Osteocyte (in vitro differentiated cells): Measurements from ENCODE around the gene CSTB. TPM values are rescaled to one million over a fixed set of nuclear protein-coding genes. Genes with fewer than 3 reads are reported as not detected.
A peak's percentile ranks its signal among the peaks of the same experiment; 100 is the strongest.

Source experiments
- DNase-seq: peaks from one replicate; pipeline ENCODE4 v3.0.0; 2021; ENCODE audit warnings: mixed read lengths; ENCODE audit not compliant: unreplicated experiment; ENCODE audit errors: extremely low spot score
- H3K27ac Mint-ChIP-seq: one replicate; pipeline ENCODE4 v1.8.0; 2021; ENCODE audit warnings: mild to moderate bottlenecking, mixed read lengths; ENCODE audit not compliant: unreplicated experiment
- H3K27me3 Mint-ChIP-seq: one replicate; pipeline ENCODE4 v1.8.0; 2021; ENCODE audit warnings: mixed read lengths; ENCODE audit not compliant: unreplicated experiment
- H3K36me3 Mint-ChIP-seq: one replicate; pipeline ENCODE4 v1.8.0; 2021; ENCODE audit warnings: mixed read lengths; ENCODE audit not compliant: unreplicated experiment
- H3K4me1 Mint-ChIP-seq: one replicate; pipeline ENCODE4 v1.8.0; 2021; ENCODE audit warnings: mixed read lengths; ENCODE audit not compliant: unreplicated experiment
- H3K4me3 Mint-ChIP-seq: one replicate; pipeline ENCODE4 v1.8.0; 2021; ENCODE audit warnings: mild to moderate bottlenecking, moderate library complexity, mixed read lengths; ENCODE audit not compliant: unreplicated experiment
- H3K9me3 Mint-ChIP-seq: one replicate; pipeline ENCODE4 v1.8.0; 2021; ENCODE audit warnings: mixed read lengths; ENCODE audit not compliant: unreplicated experiment
- CTCF ChIP-seq: fragments of 200-600 bp; sonication (generic); IDR thresholded peaks from 2 replicates; pipeline ENCODE4 v1.5.0; 2021; ENCODE audit warnings: antibody characterized with exemption, mild to moderate bottlenecking, moderate library complexity
- total RNA-seq: library from RNA; stranded (reverse); gene quantifications from 2 replicates; pipeline ENCODE4 v1.2.1, GENCODE V29; 2021

Gene CSTB
- total RNA-seq, 1 donor from 2014 or later: 59.1 TPM

GRCh38 chr21:43809853-43810504 is 33.9 kb upstream of the CSTB start:
- no peak overlapping the region for H3K4me3 Mint-ChIP-seq
- no peaks in the 10 kb centered on the region for H3K36me3 Mint-ChIP-seq
- H3K9me3 Mint-ChIP-seq: no peaks in the 10 kb centered on the region
- H3K4me1 Mint-ChIP-seq: peaks cover 9% of the 10 kb centered on the region
- no peaks in the 10 kb centered on the region for H3K27me3 Mint-ChIP-seq
- H3K27ac Mint-ChIP-seq: no peak overlapping the region
- TF ChIP-seq CTCF: no peak
- no peak for DNase-seq

GRCh38 chr21:43809346-43809799 is 33.3 kb upstream of the CSTB start:
- Mint-ChIP-seq H3K9me3 (no peaks in the 10 kb centered on the region), H3K36me3 (no peaks in the 10 kb centered on the region), H3K4me3 (no peak overlapping the region), H3K27me3 (no peaks in the 10 kb centered on the region), H3K4me1 (peaks cover 7% of the 10 kb centered on the region), H3K27ac (no peak overlapping the region)
- no peak for TF ChIP-seq CTCF
- no peak for DNase-seq

- no peaks in the 10 kb centered on the region for H3K27me3 Mint-ChIP-seq
- H3K4me3 Mint-ChIP-seq: no peak overlapping the region
- no peak for TF ChIP-seq CTCF
- H3K27ac Mint-ChIP-seq: no peak overlapping the region
- no peaks in the 10 kb centered on the region for H3K9me3 Mint-ChIP-seq
- H3K36me3 Mint-ChIP-seq: peaks cover 2% of the 10 kb centered on the region
- peak; percentile 83 for DNase-seq
- H3K4me1 Mint-ChIP-seq: peaks cover 7% of the 10 kb centered on the region
Measured at GRCh38 chr21:43808832-43809251, 32.7 kb upstream of the CSTB start.

GRCh38 chr21:43808367-43808766 is 32.3 kb upstream of the CSTB start:
- Mint-ChIP-seq H3K27me3 (no peaks in the 10 kb centered on the region), H3K36me3 (peaks cover 5% of the 10 kb centered on the region), H3K9me3 (no peaks in the 10 kb centered on the region), H3K27ac (no peak overlapping the region), H3K4me1 (peaks cover 7% of the 10 kb centered on the region), H3K4me3 (no peak overlapping the region)
- TF ChIP-seq CTCF: no peak
- peak; percentile 85 for DNase-seq

- Mint-ChIP-seq H3K36me3 (peaks cover 23% of the 10 kb centered on the region), H3K4me3 (no peak overlapping the region), H3K27ac (no peak overlapping the region), H3K9me3 (no peaks in the 10 kb centered on the region), H3K27me3 (no peaks in the 10 kb centered on the region), H3K4me1 (peaks cover 5% of the 10 kb centered on the region)
- no peak for TF ChIP-seq CTCF
- DNase-seq: no peak
Measured at GRCh38 chr21:43806017-43806710, 30.1 kb upstream of the CSTB start.
